KMS-11 (cell line): ENCODE results near the gene CDK6.

ENCODE experiments used
- H2AFZ ChIP-seq: fragments of 200-600 bp; sonication (generic); 2 replicates; pipeline ENCODE4 v1.6.1; 2016; ENCODE audit warnings: antibody characterized with exemption, mixed run types, low read depth
- H3K27ac ChIP-seq: fragments of 200-600 bp; sonication (generic); 2 replicates; pipeline ENCODE4 v1.6.1; 2016; ENCODE audit warnings: mild to moderate bottlenecking, mixed run types
- H3K27me3 ChIP-seq: fragments of 200-600 bp; sonication (generic); 2 replicates; pipeline ENCODE4 v1.6.1; 2017; ENCODE audit warnings: mild to moderate bottlenecking, low read depth, mixed run types, moderate library complexity; ENCODE audit not compliant: insufficient read depth
- H3K36me3 ChIP-seq: fragments of 200-600 bp; sonication (generic); 2 replicates; pipeline ENCODE4 v1.6.1; 2017; ENCODE audit warnings: mild to moderate bottlenecking, mixed run types; ENCODE audit not compliant: insufficient read depth
- H3K4me1 ChIP-seq: fragments of 200-600 bp; sonication (generic); 2 replicates; pipeline ENCODE4 v1.6.1; 2016; ENCODE audit warnings: mild to moderate bottlenecking, low read depth, mixed run types; ENCODE audit not compliant: poor library complexity, severe bottlenecking
- H3K4me2 ChIP-seq: fragments of 200-600 bp; sonication (generic); 2 replicates; pipeline ENCODE4 v1.7.0; 2016; ENCODE audit warnings: mild to moderate bottlenecking, mixed run types
- H3K4me3 ChIP-seq: fragments of 200-600 bp; sonication (generic); IDR thresholded peaks from 2 replicates; pipeline ENCODE4 v1.6.1; 2017; ENCODE audit warnings: low read depth, low read length, mixed read lengths; ENCODE audit not compliant: insufficient read depth
- H3K79me2 ChIP-seq: fragments of 200-600 bp; sonication (generic); 2 replicates; pipeline ENCODE4 v1.6.1; 2016; ENCODE audit warnings: low read depth, mixed run types; ENCODE audit not compliant: insufficient read depth
- H3K9ac ChIP-seq: fragments of 200-600 bp; sonication (generic); 2 replicates; pipeline ENCODE4 v1.6.1; 2016; ENCODE audit warnings: mild to moderate bottlenecking, mixed run types
- H4K20me1 ChIP-seq: fragments of 200-600 bp; sonication (generic); 2 replicates; pipeline ENCODE4 v1.6.1; 2016; ENCODE audit warnings: mild to moderate bottlenecking, mixed run types; ENCODE audit not compliant: insufficient read depth
- CTCF ChIP-seq: fragments of 200-600 bp; sonication (generic); conservative IDR thresholded peaks from 2 replicates; pipeline ENCODE4 v1.6.1; 2017; ENCODE audit warnings: low read depth, mild to moderate bottlenecking, antibody characterized with exemption, low read length, moderate library complexity, mixed read lengths

Gene CDK6

GRCh38 chr7:92702535-92702934 is 133.8 kb downstream of the CDK6 start:
- Histone ChIP-seq H2AFZ (no peak overlapping the region), H3K36me3 (0 out of 2 replicates have a peak, but pooled peaks cover 2% of the 10 kb centered on the region), H3K79me2 (peaks cover 93% of the 10 kb centered on the region), H3K27me3 (no peaks in the 10 kb centered on the region), H3K4me2 (no peak overlapping the region), H3K9ac (no peak overlapping the region), H3K4me1 (peaks cover 3% of the 10 kb centered on the region), H3K27ac (no peak overlapping the region), H4K20me1 (no peaks in the 10 kb centered on the region), H3K4me3 (no peak overlapping the region)
- no peak for TF ChIP-seq CTCF

- Histone ChIP-seq H3K36me3 (no peaks in the 10 kb centered on the region), H3K4me3 (no peak overlapping the region), H2AFZ (no peak overlapping the region), H3K27me3 (no peaks in the 10 kb centered on the region), H3K79me2 (peaks cover 93% of the 10 kb centered on the region), H3K27ac (no peak overlapping the region), H3K4me1 (peaks cover 4% of the 10 kb centered on the region), H4K20me1 (no peaks in the 10 kb centered on the region), H3K4me2 (no peak overlapping the region), H3K9ac (no peak overlapping the region)
- TF ChIP-seq CTCF = no peak
Measured at GRCh38 chr7:92699966-92700514, 136.3 kb downstream of the CDK6 start.

GRCh38 chr7:92699560-92699959 is 136.8 kb downstream of the CDK6 start:
- H3K27ac ChIP-seq = no peak overlapping the region
- no peaks in the 10 kb centered on the region for H3K36me3 ChIP-seq
- no peak overlapping the region for H3K4me3 ChIP-seq
- peaks cover 93% of the 10 kb centered on the region for H3K79me2 ChIP-seq
- no peaks in the 10 kb centered on the region for H3K27me3 ChIP-seq
- no peaks in the 10 kb centered on the region for H4K20me1 ChIP-seq
- no peak for TF ChIP-seq CTCF
- H3K4me2 ChIP-seq = no peak overlapping the region
- no peak overlapping the region for H2AFZ ChIP-seq
- peaks cover 4% of the 10 kb centered on the region for H3K4me1 ChIP-seq
- H3K9ac ChIP-seq = no peak overlapping the region

- H3K4me1 ChIP-seq = peaks cover 16% of the 10 kb centered on the region
- H4K20me1 ChIP-seq = no peaks in the 10 kb centered on the region
- H2AFZ ChIP-seq = no peak overlapping the region
- no peaks in the 10 kb centered on the region; the same call in 1 of the 2 replicates for H3K36me3 ChIP-seq
- peaks cover 96% of the 10 kb centered on the region for H3K79me2 ChIP-seq
- TF ChIP-seq CTCF = no peak
- H3K4me3 ChIP-seq = no peak overlapping the region
- no peaks in the 10 kb centered on the region for H3K27me3 ChIP-seq
- no peak overlapping the region for H3K4me2 ChIP-seq
- no peak overlapping the region for H3K9ac ChIP-seq
- H3K27ac ChIP-seq = no peak overlapping the region
Measured at GRCh38 chr7:92698237-92698841, 138.0 kb downstream of the CDK6 start.
